GM03348 (cell line): ENCODE data around the gene LPP.

Experiments used
- DNase-seq: peaks from one replicate; pipeline ENCODE4 v3.0.0; 2012; ENCODE audit warnings: low spot score

Gene LPP

GRCh38 chr3:188522115-188522514 is 368.2 kb downstream of the LPP start:
- DNase-seq: no peak

- no peak for DNase-seq
Observed at GRCh38 chr3:188523291-188523690, 369.3 kb downstream of the LPP start.

- no peak for DNase-seq
Observed at GRCh38 chr3:188524052-188524451, 370.1 kb downstream of the LPP start.

GRCh38 chr3:188526057-188526456 is 372.1 kb downstream of the LPP start:
- no peak for DNase-seq

- peak; percentile 13 for DNase-seq
Observed at GRCh38 chr3:188527389-188527788, 373.4 kb downstream of the LPP start.

- no peak for DNase-seq
Observed at GRCh38 chr3:188528396-188528795, 374.4 kb downstream of the LPP start.

GRCh38 chr3:188529228-188529627 is 375.3 kb downstream of the LPP start:
- DNase-seq: no peak

- DNase-seq: no peak
Observed at GRCh38 chr3:188530226-188530625, 376.3 kb downstream of the LPP start.

- peak; percentile 39 for DNase-seq
Observed at GRCh38 chr3:188531210-188531609, 377.3 kb downstream of the LPP start.

- no peak for DNase-seq
Observed at GRCh38 chr3:188533172-188533571, 379.2 kb downstream of the LPP start.

GRCh38 chr3:188533612-188534357 is 379.8 kb downstream of the LPP start:
- no peak for DNase-seq

- peak; percentile 25 for DNase-seq
Observed at GRCh38 chr3:188534633-188535032, 380.7 kb downstream of the LPP start.

GRCh38 chr3:188537606-188538005 is 383.6 kb downstream of the LPP start:
- no peak for DNase-seq

- DNase-seq: no peak
Observed at GRCh38 chr3:188539037-188539436, 385.1 kb downstream of the LPP start.

GRCh38 chr3:188539631-188540194 is 385.8 kb downstream of the LPP start:
- DNase-seq: peak; percentile 19

- no peak for DNase-seq
Observed at GRCh38 chr3:188542196-188542595, 388.2 kb downstream of the LPP start.

GRCh38 chr3:188544012-188544411 is 390.1 kb downstream of the LPP start:
- DNase-seq: no peak

- no peak for DNase-seq
Observed at GRCh38 chr3:188546835-188547670, 393.1 kb downstream of the LPP start.

- DNase-seq: no peak
Observed at GRCh38 chr3:188553569-188553968, 399.6 kb downstream of the LPP start.

- peak; percentile 11 for DNase-seq
Observed at GRCh38 chr3:188554404-188554803, 400.4 kb downstream of the LPP start.

GRCh38 chr3:188557235-188557634 is 403.3 kb downstream of the LPP start:
- no peak for DNase-seq

GRCh38 chr3:188558343-188559071 is 404.6 kb downstream of the LPP start:
- DNase-seq: peak; percentile 21
